Activated T-helper 1 cell treated with anti-CD3 and anti-CD28 coated beads, Interleukin-2, amount 50 U/mL, for 16 hours (primary cell): ENCODE results near the gene FBXO41.

Source experiments
- DNase-seq, 2 donors: peaks; one replicate each; pipeline ENCODE4 v3.0.0-alpha.2; 2020; ENCODE audit warnings: low read depth in 1 of 2, low spot score in 1 of 2

FBXO41 gene

DNA sequence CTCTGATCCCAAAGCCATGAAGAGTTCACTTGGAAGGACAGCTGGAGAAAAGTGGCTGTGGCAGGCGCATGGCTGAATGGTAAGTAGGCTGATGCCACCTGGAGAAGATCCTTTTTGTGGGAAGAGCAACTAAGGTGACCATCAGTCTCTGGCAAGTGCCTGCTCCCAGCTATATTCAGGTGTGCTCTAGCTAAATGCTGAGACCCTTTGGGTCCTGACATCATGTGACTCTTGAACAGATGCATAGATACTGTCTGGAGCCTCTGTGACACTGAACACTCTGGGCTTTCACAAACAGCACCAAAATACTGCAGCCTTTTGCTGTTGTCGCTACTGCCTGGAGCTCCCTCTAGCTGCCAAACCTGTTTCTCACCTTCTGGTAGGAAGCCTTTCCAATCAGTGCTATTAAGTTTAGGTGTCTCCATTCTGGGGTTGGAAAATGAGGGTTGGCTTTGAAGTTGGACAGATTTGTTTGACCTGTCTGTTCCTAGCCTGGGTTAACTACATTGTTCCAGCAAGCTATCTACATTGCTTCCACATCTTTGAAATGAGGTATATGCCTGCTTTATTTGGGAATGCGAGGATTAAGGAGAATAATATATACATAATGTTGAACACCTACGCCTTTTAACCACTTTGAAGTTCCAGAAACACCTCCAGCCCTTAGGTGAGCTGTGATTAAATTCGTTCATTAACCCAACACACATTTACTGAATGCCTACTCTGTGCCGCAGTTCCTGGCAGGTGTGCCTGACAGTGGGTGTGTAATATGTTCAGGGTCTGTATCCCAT lies 6.0 kb upstream of the FBXO41 start:
- DNase-seq = no peak

DNA sequence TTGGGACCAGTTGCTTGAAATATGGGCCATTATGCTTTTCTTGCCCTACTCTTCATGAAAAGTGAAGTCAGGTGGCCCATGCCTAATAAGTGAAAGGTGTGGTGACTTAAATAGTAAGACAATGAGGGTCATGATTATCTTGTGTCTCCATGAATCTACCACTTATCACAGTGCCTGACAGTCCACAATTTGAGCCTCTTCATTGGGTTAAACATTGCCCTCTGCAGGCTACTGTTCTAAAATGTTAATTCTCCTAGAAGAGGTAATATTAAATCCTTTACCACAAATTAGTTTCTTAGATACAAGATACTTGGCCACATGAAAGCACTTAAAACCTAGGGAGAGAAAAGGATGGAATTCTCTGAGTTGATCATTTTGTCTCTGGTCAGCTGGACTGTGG lies 5.0 kb upstream of the FBXO41 start:
- DNase-seq = no peak

DNA sequence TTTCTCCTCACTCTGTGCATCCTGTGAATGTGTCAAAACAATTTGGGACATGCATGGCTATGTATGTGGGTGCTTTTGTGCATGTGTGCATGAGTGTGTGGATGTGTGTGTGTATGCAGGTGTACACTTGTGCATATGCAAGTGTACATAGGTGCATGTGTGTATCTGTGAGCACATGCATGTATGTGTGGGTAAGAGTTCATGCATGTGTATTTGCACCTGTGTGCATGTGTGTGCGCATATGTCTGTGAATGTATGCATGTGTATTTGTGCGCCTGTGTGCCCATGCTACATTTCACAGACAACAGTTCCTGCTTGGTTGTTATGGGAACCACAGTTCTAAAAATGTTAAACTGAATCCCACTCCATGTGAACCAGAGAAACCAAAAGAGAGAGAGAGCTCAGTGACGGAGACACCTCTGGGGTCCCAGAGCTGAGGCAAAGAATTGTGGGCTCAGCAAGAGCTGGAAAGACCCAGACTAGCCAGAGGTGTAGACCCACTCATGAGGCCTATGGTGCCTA lies 1.9 kb upstream of the FBXO41 start:
- DNase-seq = no peak

DNA sequence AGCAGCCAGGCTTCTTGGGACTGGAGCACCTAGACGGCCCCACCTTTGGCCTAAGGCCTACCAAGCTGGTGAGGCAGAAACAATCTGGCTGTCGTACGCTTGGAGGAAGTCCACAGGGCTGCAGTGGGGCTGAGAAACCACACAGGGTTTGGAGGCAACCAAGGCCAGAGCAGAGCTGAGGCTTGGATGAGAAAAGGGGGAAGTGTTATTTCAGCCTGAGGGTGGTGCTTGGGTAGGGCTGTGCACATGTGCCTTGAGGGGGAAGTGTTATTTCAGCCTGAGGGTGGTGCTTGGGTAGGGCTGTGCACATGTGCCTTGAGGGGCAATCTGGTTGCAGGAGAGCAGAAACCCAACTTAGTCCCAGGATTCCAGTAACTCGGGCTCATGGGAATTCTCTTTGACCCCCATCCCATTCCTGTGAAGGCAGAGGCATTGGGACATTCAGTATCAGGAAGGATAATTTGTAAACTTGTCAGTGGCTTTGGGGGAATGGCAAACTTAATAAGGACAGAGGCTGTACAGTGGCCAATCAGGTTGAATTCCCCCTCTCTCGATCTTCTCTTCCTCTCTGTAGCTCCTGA lies 971 bp upstream of the FBXO41 start:
- no peak for DNase-seq

DNA sequence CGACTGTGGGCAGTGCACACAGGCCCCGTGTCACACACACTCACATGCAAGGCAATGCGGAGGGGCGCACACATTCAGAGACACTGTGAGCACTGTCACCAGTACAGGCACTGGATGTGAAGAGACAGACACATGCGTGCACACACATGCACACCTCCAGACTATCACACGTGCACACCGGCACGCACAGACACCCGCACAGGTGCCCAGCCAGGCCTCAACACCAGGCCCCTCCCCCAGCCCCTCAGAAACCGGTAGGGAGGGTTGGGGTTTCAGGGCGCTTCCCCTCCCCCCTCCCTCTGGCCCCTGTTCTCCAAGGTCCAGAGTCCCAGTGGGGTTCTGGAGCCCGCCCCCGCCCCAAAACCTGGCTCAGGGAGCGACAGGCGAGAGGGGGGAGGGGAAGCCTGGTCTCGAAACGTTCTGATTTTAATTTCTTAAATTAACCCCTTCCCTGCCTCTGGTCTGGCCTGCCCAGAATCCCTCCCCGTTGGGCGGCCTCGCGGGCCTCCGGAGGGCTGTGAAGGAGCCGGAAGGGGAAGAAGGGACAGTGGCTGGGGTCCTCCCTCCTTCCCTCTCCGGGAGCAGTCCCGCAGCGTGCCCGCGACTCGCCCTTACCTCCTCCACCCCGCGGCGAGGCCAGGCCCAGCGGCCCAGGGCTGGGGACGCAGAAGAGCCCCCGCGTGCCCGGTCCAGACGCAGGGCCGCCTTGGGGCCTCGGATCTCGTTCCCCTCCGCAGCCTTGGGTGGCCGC lies 558 bp downstream of the FBXO41 start:
- no peak for DNase-seq

DNA sequence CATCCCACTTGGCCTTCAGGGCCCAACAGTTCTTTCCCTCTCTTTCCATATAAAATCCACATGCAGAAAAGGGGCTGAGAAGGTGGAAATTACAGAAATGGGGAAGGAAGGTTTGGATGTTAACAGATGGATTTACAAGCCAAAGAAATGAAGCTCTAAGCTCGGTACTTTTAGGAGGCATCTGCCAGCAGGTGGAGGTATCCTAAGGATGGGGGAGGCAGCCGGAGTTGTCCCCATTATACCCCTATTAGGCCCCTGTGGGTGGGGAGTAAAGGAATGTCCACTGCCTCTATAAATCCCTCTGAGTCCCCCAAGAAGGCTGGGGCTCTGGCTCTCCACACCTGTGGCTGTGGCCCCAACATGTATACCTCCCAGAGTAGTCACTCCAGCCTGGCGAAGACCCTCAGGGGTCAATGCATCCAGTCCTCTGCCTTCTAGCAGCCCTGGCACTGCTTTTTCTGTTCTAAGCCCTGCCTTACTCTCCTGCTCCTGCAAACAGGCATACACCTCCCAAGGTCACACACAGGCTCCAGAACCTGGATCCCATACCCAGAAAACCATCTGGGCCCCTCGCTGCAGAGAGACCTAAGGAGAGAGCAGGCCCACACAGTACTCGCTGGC lies 1.2 kb downstream of the FBXO41 start:
- no peak for DNase-seq

DNA sequence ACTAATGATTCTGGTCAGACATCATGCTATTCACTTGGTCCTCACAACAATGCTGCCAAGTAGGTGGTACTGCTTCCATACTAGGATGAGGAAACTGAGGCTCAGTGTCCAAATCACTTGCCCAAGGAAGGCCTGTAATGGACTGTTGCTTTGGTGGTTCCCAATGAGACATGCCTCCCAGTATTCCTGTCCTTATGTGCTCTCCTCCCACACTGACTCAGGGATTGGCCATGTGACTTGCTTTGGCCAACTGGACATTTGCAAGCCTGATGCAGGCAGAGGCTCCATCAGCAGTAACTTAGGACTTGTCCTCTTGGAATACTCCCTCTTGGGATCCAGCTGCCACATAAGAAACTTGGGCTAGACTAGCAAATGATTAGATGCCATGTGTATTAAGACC lies 3.0 kb downstream of the FBXO41 start:
- no peak for DNase-seq

DNA sequence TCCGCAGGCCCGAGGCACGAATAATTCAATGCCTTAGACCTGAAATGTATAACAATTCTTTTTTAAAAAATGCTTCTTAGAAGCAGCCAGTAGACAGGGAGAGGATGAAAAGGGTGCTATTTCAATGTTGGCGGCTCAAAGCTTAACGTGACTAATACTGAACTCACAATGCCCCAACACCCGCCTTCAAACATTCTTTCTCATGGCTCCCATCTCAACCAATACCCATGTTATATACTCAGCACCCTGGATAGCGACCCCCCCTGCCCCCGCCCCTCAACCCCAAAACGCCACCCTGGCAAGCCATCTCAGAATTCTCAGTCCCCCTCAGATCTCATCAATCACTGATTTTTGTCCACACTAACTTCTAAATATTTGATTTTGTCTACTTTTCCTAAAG lies 4.4 kb downstream of the FBXO41 start:
- no peak for DNase-seq

DNA sequence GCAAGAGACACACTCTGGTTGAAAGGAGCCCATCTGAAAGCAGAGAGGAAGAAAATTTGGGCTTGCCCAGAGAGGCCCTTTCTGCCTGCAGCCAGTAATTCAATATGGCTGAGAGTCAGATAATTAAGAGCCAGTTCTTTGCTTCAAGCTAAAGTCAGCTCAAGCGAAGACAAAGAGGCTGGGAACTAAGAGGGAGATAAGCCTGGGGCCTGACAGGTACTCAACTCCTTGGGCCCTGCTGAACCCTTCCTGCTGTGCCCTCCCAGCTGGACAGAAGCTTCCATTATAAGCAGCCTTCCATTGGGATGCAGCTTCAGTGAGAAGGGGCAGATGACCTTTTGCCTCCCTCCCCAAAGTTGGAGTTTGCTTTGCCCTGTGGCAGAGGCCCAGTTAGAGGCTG lies 12.0 kb downstream of the FBXO41 start:
- no peak for DNase-seq

DNA sequence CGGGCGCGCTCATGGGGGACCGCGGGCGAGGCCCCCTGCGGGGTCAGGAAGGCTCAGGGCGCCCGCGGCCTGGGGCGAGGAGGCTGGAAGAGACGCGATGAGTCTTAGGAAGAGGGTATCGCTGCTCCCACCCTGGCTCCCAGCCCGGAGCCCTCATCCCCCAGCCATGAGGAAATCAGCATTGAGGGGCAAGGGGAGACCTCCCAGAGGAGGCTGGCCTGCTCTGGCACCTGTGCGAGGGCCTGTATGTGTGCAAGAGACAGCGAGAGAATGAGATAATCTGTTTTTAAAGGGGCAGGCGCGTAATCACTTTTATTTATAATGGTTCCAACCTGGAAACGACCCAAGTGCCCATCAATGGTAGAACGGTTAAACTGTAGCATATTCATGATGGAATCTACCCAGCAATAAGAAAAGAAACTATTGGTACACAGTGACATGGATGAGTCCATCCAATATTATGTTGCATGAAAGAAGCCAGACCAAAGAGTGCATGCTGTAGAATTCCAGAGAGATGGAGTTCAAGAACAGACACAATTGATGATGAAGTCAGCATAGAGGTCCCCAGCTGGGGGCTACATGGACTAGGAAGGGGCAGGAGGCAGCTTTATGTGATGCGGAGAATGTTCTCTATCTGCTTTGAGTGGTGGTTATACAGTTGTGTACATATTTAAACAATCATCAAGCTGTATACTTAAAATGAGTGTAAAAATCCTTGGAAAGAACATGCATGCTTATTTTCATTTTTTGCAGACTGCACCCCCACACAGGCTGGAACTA lies 14.4 kb downstream of the FBXO41 start:
- no peak for DNase-seq

DNA sequence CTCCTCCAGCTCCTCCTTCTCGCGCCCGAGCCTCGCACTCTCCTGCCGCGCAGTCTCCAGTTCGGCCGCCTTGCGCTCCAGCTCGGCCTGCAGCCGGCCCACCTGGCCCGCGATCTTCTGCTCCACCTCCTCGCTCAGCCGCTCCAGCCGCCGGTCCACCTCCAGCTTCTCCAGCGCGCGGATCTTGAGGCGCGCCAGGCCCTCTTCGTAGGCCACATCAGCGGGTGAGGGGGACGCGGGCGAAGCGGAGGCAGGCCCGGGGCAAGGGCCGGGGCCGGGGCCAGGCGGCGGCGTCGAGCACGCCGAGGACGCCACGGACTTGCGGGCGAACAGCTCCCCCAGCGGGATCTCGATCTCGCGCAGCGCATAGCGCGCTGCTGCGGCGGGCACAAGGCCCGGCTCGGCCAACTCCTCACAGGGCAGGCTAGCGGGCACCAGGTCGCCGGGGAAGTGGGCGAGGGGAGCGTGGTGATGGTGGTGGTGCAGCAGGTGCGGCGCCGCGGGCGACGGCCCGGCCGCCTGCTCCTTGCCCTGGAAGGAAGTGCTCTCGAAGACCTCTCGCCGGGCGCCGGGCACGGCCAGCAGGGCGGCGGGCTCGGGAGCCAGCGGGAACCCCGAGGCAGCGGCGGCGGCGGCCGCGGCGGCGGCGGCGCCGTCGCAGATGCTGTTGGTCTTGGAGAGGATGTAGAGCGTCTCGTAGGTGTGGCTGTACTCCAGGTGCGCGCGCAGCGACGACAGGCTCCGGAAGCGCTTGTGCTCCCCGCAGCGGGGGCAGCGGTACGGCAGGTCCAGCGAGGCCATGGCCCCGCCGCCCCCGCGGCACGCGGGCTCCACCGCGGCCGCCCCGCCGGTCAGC lies 15.2 kb downstream of the FBXO41 start:
- peak; percentile 55 to 76 for DNase-seq

DNA sequence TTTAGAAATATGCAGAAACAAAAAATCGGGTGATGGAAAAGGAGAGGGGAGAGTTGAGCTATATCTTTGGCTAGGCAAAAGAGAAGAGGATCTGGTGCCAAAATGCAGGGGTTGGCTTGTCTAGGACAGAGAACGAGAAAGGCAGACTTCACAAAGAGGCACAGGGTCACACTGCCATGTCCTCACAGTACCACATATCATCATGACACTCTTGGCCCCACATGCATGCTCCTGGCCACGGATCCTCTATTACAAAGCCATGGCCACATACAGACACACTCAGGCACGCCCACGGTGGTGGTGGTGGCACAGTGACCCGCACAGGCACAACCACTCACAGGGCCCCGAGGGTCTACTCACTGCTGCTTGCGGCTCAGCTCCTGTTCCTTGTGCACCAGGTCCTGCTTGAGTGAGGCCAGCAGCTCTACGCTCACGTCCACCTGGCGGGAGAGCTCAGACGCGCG lies 15.9 kb downstream of the FBXO41 start:
- DNase-seq = no peak

DNA sequence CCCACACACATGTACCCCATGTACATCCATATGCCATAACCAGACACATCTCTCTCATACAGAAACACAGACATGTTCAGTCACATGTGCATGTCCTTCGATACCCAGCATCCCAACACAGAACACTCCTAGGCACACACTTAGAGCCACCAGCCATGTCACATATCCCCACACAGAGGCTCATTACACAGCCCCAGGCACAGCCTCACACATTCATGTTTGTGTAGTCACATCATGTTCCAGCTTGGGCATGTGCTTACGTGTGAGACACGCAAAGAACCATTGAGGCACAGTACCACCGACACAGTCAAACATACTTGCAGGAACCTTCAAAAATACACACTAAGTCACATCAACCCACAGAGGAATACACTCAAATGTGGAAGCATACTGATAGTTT lies 17.3 kb downstream of the FBXO41 start:
- no peak for DNase-seq

DNA sequence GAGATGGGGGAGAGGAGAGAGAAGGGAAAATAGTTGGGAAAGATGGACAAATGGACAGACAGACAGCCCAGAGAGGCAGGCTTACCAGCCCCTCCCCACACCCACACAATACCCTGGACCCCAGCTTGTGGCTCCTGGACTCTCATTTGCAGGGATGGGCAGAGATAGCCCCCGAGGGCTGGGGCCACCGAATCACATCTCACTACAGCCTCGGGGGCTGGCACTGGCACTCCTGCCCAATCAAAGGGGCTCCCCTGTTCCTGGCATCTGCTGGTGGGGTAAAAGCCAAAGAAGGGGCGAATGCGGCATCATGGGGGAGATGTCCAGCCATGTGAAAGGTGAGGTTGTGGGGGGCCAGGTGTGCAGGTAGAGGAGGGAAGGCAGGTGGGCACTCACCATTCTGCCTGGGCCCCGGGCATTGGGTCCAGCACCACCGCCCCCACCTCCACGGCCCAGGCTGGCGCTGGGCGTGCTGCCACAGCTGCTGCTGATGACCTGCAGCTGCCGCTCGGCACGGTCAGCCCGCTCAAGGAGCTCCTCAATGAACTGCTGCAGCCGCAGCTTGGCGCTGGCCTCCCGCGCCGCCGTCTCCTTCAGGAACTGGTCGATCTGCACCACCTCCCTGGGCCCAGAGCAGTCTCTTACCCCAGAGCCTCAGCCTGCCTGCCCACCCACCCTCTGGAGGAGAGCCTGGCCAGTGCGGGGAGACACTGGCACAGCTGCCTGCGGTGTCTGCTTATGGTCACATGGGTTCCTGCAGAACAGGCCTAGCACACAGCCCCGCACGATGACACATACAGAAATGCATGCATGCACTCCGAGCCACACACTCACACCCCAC lies 18.0 kb downstream of the FBXO41 start:
- no peak for DNase-seq

DNA sequence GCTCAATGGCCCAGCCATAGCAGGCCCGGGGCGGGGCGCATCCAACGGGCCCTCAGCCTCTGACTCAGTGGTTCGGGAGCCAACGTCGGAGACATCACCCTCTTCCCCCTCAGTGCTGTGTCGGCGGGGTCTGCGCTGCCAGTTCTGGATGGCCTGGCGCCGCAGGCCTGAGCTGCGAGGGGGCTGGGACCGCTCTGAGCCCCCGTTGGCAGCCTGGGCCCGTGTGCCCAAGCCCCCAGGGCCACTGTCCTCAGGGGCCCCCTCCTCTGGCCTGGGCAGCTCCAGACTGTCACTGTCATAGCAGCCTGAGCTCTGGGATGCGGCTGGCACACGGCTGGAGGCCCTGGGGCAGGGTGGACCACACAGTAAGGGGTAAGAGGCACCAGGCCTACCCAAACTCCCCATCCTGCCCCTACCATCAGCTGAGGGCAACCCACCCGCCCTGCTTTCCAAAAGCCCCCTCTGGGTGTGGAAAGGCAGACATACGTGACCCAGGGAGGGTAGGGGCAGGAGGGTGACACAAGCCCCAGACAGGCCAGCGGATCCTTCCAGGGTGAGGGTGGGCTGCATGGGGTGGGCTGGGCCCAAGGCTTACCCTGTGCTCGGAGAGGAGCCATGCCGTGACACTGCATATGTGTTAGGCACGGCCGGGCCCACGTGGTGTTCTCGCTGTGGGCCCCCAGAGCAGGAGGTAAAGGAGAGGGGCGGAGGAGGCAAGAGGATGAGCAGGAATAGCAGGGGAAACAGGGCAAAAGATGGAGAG lies 18.8 kb downstream of the FBXO41 start:
- no peak for DNase-seq

DNA sequence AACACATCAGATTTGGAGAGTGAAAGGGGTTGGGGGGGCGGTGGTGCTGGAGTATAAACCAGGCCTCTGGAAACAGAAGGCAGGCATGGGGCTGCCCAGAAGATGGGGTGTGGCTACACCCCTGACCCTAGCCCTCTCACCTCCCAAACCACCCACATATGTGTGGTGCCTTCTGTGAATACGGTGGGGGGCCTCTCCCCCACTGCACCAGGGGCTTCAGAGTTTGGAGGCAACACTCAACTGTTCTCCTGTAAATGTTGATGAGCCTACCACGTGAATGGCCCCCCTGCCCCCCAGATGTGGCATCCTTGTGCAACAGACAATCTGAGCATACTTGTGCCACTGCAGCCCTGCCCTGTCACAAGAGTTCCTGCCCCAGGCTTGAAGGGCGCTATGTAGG lies 19.5 kb downstream of the FBXO41 start:
- DNase-seq = no peak

DNA sequence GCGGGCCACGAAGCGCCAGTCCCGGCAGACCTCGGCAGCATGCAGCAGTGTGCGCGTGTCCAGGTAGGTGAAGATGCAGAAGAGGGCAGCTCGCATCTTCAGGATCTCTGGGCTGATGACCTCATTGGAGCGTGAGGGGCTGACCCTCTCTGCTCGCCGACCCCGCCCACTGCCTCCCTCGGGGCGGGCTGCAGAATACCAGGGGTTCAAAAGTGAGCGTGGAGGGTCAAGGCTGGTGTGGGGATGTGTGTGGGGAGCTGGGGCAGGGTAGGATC lies 20.0 kb downstream of the FBXO41 start:
- DNase-seq = no peak

DNA sequence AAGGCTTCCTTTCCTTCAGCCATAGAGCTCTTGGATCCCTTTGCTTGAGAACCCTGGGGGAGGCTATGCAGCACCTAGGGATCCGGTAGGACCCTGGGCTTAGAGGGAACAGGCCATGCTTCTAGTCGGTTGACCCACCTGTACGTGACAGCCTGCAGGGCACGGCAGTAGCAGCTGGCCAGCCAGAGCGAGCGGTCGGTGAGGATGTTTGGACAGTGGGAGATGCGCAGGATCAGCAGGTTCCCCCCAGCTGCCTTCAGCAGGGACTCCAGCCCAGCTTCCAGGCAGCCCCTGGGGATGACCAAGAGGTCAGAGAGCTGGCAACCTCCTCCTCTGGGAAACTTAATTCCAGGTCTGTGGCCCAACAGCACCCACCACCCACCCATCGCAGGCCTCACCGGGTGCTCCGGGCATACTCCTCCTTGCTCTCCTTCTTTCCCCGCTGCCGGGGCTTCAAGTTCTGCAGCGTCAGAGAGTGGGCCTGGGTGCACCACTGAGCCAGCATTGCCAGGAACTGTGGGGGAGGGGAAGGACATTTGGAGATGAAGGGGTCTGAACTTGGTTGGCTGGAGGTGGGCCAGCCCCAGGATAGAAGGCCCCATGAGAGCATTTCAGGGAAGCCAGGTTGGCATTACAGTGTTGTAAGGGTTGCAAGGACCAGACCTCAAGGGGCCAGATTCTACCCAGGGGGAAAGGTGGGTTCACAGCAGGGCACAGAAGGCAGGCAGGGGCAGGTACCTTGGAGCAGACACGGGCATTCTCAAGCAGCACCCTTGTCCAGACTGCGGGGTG lies 20.5 kb downstream of the FBXO41 start:
- no peak for DNase-seq
